M059J (cell line): ENCODE data around the gene SP6. TPM values are rescaled to one million over a fixed set of nuclear protein-coding genes. Genes with fewer than 3 reads are reported as not detected.

Source experiments
- DNase-seq: peaks from one replicate; pipeline ENCODE4 v3.0.0-alpha.2; 2012; ENCODE audit warnings: low read depth
- total RNA-seq: library from RNA; depleted of rRNA; stranded (reverse); fragments of >200 nt; shearing (Covaris generic); gene quantifications from 2 replicates; pipeline ENCODE4 v1.2.3, GENCODE V29; 2014

SP6 gene
- total RNA-seq, 1 experiment from 2014 or later: 1.5 TPM

DNA sequence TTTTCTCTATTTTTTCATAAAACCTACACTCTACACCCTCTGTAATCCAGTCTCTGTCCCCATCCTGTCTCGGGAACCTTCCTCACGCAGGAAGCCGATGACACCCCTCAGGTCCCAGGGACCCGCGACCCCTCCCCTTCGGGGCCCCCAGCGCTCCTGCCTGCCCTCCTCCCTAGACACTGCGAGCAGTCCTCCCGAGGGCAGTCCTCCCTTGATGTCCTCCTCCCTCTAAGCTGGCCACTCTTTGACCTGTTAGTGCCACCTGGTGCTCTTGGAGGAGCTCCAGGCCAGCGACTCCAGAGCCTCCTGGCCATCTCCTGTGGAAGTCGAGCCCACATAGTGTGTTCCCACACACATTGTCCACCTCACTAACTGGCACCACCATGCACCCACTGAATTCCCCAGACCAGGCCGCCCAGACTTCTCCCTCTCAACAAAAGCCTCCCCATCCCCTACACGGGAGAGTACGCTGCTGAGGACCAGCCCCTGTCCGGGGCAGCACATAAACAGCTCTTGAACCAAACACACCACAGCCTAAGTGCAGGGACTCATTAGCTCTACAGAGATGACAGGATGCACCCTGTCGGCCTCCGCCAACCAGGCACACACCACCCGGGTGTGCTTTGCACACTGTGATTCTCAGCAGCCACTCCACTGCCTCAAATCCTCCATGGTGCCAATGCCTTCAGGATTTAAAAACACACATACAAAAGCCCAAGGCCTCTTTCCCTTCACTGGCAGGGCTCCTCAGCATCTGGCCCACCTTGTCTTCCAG lies 38.6 kb downstream of the SP6 start:
- DNase-seq: no peak

DNA sequence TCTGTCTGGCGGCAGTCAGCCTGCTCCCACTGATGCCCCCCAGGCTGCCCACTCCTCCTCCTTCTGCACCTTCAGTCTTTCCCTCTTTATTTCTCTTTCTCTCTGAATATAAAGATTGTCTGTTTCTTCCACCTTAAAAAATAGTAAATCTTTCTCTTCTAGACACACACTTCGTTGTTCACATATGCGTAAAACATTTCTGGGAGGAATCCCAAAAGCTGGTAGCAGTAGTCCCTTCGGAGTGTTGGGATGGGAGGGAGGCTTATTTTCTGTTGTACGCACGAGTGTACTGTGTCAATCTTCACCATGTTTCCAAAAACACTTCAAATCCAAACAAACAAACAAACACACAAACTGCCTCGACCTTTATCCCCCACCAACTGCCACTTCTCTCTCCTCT lies 39.3 kb downstream of the SP6 start:
- no peak for DNase-seq

DNA sequence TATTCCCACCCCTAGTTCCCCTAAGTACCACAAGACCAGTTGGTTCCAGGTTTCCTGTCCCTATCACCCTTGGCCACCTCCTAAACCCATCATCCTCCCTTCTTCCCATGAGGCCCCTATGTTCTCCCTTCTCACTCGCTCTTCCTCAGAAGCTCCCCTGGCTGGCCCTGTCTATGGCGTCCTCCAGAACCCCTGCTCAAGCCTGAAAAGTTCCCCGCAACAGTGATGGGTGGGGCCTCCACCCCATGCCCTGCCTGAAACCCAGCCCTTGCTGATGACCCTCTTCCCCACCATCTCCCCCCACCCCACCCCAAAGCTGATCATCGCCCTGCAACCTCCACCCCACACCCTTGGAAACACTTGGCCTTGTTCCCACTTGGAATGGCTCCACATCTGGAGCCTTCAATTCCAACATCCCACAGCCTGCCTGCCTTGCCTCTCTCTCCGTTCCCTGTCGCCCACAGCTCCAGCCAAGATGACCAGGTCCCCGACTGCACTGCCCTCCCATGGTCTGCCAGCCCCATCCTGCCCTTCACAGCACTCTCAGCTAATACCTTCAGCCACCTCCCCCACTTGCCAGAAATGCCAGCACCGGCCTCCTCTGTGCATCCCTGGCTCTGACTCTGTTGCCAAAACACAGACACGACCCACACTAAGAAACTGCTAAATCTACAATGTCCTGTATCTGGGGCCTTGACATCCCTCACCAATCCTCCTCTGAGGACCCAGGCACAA lies 39.9 kb downstream of the SP6 start:
- no peak for DNase-seq

DNA sequence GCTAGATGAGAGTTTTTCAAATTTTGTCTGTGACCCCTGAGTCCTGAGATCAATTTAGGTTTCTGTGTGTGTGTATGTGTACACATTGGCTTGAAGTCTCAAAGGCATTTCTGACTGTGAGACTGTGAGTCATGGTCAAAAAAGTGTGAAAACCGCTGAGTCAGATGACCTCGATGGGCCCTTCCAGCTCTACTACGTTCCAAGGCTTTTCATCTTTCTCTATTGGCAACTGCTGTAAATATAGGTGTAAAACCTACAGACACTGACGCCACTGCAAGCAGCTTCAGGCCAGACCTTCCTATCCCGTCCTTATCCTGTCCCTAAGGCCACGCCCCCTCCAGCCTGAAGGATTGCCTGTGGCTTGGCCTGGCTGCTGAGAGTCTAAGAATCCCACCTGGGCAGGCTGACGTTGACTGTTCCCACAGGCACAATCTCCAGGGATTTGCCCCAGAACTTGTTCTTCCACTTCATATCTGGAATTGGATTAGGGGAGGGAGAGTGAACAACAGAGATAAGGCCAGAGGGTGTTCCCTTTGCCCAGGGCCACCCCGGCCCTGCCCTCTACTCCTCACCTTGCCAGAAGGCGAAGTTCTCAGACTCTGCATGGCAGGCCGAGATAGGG lies 40.7 kb downstream of the SP6 start:
- DNase-seq: peak; percentile 96

DNA sequence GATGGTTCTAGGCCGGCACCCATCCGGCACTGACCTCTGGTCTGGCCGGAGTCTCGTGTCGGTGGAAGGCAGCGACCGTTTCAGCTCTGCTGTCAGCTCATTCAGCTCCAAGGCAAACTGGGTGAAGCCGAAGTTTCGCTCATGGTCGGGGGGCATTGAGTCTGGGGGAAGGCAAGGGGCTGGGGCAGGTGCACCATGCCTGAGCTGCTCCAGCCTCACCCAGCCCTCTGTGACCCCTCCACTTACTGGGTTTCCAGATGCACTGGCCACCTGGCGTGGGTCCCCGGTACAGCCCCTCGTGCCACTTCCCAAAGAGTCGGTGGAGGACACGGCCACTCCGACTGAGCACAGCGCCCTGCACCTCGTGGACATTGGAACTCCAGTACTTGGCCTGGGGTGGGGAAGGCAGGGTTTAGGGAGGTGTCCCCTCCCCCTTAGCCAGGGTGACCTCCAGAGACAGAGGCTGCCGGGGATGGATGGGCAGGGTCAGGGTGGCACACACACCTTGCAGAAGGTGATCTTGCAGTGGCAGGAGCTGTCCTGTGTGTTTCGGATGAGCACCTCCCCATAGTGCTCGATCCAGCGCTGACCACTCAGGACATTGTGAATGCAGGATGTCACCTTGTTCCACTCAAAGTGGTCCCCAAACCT lies 42.0 kb downstream of the SP6 start:
- DNase-seq: no peak

DNA sequence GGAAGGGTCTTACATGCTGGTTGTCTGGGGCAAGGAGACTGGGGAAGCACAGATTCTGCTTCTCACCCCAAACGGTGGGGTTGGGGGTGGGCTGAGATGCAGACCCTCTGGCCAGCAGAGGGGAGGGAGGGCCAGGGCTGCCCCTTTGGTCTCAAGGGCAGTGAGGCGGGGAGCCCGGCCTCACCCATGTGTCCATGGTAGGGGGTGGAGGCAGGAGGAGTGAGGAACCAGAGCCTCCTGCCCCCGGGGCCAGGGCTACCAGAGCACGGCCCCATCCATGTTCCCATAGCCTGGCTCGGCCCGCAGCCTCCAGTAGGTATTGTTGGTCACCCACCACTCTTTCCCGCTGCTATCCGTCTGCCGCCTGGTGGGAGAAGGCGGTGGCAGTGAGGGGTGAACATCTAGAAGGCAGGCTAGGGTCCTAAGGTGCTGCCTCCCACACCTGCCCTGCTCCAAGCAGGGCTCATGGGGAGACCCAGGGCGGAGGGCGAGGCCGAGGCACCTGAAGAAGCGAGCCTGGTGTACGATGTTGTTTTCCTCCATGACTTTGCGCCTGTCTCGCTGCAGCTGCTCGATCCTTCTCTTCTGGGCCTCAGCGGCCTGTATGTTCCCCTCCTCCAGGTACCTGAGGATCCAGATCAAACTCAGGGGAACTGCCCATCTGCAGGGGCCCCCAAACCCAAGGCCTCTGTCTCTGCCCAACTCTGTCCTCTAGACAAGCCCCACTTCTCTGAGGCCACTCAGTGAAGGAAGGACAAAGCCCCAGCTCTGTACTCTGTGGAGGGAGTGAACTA lies 42.7 kb downstream of the SP6 start:
- no peak for DNase-seq

DNA sequence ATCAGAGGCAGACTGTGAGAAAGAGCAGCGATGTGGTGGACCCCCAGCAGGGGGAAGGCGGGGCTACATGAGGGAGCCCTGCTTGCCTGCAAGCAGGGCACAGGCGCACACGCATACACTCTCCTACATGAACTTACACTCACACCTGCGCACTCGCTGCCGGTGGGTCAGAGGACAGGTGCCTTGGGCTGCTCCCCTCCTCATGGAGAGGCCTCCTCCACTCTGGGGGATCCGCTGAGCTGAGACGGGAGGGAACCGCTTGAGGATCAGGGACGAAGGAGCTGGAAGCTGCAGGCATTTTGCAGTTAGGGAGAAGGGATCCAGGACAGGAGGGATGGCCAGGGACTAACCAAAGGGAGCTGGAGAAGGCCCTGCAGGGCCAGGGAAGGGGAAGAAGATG lies 43.5 kb downstream of the SP6 start:
- DNase-seq: no peak

DNA sequence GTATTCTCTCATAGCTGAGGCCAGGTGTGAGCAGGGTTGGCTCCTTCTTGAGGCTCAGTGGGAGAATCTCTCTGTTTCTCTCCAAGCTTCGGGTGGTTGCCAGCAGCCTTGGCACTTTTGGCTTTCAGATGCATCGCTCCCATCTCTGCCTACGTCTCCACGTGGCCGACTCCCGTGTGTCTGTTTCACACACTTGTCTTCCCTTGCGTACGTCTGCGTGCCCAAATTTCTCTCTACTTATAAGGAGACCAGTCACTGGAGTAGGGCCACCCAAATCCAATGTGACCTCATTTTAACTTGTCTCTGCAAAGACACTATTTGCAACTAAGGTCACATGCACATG lies 44.1 kb downstream of the SP6 start:
- no peak for DNase-seq

DNA sequence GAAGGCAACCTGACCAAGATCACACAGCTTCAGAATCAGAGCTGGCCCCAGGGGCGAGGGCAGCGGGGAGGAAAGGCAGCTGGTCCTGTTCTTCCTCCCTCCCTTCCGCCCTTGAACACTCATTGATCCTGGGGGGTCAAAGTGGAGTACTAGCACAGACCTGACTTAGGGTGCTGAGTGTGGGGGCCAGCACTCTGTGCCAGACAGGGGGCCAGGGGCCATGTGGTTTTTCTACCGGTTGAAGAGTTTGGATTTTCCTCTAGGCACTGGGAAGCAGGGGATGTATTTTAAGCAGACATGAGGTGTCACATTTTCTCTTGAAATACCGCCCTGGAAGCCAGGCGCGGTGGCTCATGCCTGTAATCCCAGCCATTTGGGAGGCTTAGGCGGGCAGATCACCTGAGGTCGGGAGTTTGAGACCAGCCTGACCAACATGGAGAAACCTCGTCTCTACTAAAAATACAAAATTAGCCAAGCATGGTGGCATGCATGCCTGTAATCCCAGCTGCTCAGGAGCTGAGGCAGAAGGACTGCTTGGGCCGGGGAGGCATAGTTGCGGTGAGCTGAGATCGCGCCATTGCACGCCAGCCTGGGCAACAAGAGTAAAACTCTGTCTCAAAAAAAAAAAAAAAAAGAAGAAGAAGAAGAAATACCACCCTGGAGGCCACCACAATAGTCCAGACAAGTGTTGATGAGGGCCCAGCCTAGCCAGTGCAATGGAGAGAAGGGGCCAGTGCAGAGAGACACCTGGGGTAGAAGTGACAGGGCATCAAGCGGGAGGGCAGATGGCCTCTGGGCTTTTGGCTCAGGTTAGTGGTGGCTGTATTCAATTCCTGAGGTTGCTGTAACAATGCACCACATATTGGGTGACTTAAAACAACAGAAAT lies 44.7 kb downstream of the SP6 start:
- DNase-seq: no peak

DNA sequence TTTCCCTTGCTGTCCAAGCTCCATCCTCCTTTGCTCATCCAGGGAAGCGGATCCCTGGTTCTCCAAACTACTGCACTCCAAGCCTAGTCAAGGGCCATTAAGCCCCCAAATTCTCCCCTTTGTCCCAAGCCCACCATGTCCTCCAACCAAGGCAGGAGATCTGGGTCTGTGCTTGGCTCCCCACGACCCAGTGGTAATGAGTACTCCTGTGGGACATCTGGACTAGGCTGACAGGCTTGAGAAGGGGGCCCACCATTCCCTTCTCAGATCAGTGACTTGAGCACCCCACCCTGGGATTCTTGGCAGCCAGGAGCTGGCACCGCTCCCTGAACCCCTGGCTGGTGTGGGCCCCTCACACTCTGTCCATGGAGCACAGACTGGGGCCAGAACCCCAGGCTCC lies 46.5 kb downstream of the SP6 start:
- DNase-seq: no peak

DNA sequence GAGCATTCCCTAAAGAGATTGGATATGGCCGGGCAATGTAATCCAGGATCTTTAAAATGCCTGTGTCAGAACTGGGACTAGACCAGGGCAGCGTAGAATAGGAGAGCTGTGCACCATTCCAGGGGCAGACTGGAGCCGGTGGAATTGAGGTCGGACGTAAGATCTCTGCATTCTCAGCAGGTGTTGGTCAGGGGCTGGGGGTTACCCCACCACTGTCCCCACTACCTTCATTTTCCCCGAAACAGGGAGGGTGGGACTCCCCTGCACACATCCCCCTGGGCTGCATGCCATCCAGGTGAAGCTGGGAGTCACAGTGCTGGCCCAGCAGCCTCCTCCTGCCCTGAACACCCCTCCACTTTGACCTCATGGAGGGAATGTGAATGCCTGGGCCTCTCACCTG lies 47.2 kb downstream of the SP6 start:
- no peak for DNase-seq

DNA sequence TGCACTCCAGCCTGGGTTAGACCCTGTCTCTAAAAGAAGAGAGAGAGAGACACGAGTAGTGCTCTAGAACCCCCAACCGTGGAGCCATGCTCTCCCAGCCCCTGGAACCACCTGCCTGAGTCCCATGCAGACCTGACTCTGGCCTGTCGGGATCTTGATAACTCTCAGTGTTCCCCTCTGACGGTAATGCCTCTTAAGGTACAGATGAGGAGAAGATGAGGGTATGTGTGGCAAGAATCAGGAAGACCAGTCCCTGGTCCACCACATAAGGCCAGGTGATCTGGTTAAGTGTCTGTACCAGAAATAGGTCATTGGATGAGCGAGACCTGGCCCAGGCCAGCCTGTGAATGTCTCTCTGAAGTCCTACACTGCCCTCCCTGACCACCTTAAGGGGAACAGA lies 47.8 kb downstream of the SP6 start:
- DNase-seq: no peak

DNA sequence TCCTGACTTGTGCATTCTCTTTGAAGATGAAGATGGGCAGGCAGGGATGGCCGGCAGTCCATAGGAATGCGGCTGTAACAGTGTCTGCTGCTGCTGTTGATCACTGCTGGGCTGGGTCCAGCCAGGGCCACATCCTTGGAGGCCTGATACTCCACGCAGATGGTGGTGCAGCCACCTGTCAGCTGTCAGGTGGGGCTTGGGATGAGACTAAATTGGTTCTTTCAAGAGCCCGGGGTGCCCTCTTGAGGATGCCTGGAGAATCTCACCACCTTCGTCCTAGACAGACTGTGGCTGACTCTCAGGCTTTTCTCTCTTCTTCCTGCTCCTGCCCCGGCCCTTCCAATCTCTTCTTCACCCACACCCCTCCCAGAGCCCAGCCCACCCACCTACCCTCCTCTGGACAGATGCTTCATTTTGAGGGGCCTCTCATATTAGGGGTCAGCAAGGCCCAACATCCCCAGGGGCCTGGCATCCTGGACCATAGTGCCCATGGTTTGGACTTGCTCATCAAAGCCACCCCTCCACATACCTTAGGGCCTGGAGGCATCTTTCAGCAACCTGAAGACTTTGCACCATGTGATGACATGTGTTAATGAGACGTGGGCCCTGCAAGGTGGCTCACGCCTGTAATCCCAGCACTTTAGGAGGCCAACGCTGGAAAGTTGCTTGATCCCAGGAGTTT lies 48.5 kb downstream of the SP6 start:
- DNase-seq: peak; percentile 57

DNA sequence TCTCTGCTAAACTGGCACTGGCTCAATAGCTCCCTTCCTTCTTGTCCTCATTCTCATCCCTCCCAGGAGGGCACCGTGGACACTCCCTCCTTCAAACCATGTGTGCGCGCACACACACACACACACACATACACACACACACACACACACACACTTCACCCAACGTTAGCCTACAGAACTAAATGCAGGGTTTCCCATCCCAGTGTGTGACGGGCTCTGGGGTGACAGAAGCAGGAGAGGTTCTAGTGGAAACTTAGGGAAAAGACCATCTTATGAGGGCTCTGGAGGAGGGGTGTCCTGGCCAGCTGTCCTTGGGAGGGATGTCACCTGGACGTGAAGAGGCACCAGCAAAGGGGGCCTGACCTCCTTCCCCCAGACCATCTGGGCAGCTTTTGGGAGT lies 49.1 kb downstream of the SP6 start:
- DNase-seq: no peak

DNA sequence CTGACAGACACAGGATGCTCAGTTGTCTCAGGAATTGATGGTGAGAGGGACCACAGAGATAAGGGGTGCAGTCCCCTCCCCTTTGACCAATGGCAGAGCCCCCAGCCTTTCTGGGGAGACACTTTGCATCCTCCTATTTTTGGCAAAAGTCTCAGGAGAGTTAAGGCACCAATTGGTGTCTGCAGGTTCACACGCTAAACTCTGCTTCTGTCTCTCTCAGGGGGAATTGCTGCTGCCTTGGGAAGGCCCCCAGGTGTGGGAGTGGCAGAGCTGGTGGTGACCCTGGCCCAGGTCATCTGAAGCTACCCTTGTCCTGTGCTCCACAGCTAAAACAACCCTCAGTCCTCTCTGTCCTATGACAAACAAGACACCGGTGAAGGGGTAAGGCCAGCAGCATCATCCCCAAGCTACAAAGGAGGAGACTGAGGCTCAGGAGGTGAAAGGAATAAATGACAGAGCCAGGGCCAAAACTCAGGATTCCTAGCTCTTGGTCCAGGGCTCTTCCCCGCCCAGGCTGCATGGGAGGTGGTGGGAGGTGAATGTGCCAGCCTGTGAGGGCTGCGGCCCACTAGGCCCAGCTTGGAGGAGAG lies 49.7 kb downstream of the SP6 start:
- DNase-seq: no peak

DNA sequence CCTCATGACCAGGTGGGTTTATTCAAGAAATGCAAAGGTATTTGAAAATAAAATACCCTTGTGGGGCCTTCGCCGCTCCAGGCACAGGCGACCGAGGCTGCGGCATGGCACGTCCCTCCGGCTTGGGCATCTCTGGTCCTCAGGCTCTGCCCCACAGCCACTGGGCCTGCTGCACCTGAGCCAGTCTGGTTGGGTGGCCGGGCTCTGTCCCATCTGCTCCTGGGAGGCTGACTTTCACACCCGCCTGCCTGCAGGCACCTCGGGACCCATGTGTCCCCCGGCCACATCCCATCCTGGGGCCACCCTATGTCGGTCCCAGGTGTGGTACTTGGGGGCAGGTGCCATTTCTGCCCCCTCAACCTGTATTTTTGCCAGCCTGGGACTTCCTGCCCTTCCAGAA lies 50.3 kb downstream of the SP6 start:
- no peak for DNase-seq

DNA sequence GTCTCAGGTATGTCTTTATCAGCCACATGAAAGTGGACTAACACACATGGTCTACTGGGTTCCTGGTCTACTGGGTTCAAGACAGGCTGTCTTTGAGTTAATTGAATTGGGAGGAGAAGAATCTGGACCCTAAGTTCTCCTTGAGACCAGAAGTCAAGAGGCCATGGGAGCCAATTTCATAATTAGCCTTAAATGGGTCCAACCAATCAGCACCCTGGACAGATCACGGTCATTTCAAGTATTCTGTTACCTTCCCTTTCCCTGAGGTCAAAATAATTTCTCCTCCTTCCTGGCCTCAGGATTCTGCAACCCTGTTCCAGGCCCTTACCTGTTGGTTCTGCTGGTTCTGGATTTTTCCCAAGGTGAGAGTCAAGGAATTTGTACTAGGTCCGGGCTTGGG lies 53.2 kb downstream of the SP6 start:
- peak; percentile 20 for DNase-seq
